Liver (tissue), 9 donors: ENCODE measurements around the gene FCGBP. TPM values are rescaled to one million over a fixed set of nuclear protein-coding genes. Genes with fewer than 3 reads are reported as not detected.

Experiments
- DNase-seq: peaks from one replicate; pipeline ENCODE4 v3.0.0-alpha.2; 2017; ENCODE audit warnings: low spot score
- H3K27ac ChIP-seq, 2 donors: one replicate each; pipeline ENCODE4 v1.7.0; 2013; ENCODE audit warnings: inconsistent platforms in 2 of 2, low read length in 2 of 2, control low read depth in 1 of 2, low read depth in 1 of 2, mild to moderate bottlenecking in 1 of 2
- H3K27me3 ChIP-seq, 4 donors: one replicate each; pipeline versions ENCODE4 v1.6.1 to v1.7.0; 2013; ENCODE audit warnings: low read length in 3 of 4, inconsistent platforms in 1 of 4, mild to moderate bottlenecking in 1 of 4, moderate library complexity in 1 of 4; ENCODE audit not compliant: control insufficient read depth in 4 of 4, insufficient read depth in 4 of 4
- H3K36me3 ChIP-seq, 4 donors: one replicate each; pipeline versions ENCODE4 v1.6.1 to v1.7.0; 2013; ENCODE audit warnings: low read length in 3 of 4, mild to moderate bottlenecking in 3 of 4, low read depth in 1 of 4, moderate library complexity in 1 of 4; ENCODE audit not compliant: control insufficient read depth in 4 of 4, insufficient read depth in 3 of 4
- H3K4me1 ChIP-seq, 4 donors: one replicate each; pipeline versions ENCODE4 v1.6.1 to v1.7.0; 2013; ENCODE audit warnings: low read length in 3 of 4, mild to moderate bottlenecking in 3 of 4, moderate library complexity in 1 of 4; ENCODE audit not compliant: control insufficient read depth in 4 of 4, insufficient read depth in 4 of 4
- H3K4me3 ChIP-seq, 3 donors: one replicate each; pipeline versions ENCODE4 v1.6.1 to v1.7.0; 2013; ENCODE audit warnings: low read length in 3 of 3, control low read depth in 1 of 3, low read depth in 1 of 3, mild to moderate bottlenecking in 1 of 3
- H3K9ac ChIP-seq, 2 donors: one replicate each; pipeline ENCODE4 v1.7.0; 2013; ENCODE audit warnings: low read length in 2 of 2, mild to moderate bottlenecking in 2 of 2, moderate library complexity in 2 of 2, control low read depth in 1 of 2, low read depth in 1 of 2
- H3K9me3 ChIP-seq, 4 donors: one replicate each; pipeline versions ENCODE4 v1.6.1 to v1.7.0; 2013; ENCODE audit warnings: low read length in 3 of 4; ENCODE audit not compliant: control insufficient read depth in 4 of 4
- CTCF ChIP-seq: fragments of 150-350 bp; IDR thresholded peaks from 2 replicates; pipeline ENCODE4 v1.5.1; 2017; ENCODE audit warnings: improper control_type of control experiment, low read depth, low read length; ENCODE audit not compliant: missing input control
- EGR1 ChIP-seq, 2 donors: IDR thresholded peaks; 2 replicates each; pipeline ENCODE4 v1.6.1; 2016 to 2018; ENCODE audit warnings: antibody characterized with exemption in 2 of 2, low read depth in 2 of 2
- FOXA1 ChIP-seq: IDR thresholded peaks from 2 replicates; pipeline ENCODE4 v1.6.1; 2016; ENCODE audit warnings: antibody characterized with exemption
- FOXA2 ChIP-seq: IDR thresholded peaks from 2 replicates; pipeline ENCODE4 v1.6.1; 2016; ENCODE audit warnings: antibody characterized with exemption
- GABPA ChIP-seq, 2 donors: IDR thresholded peaks in 1 of 2; conservative IDR thresholded peaks in 1 of 2; 2 replicates each; pipeline ENCODE4 v1.6.1; 2016; ENCODE audit warnings: antibody characterized with exemption in 2 of 2, mild to moderate bottlenecking in 1 of 2, moderate library complexity in 1 of 2
- HNF4A ChIP-seq, 2 donors: conservative IDR thresholded peaks; 2 replicates each; pipeline ENCODE4 v1.6.1; 2016; ENCODE audit warnings: antibody characterized with exemption in 2 of 2, mild to moderate bottlenecking in 2 of 2
- HNF4G ChIP-seq: IDR thresholded peaks from 2 replicates; pipeline ENCODE4 v1.6.1; 2016; ENCODE audit warnings: antibody characterized with exemption
- JUND ChIP-seq, 2 donors: IDR thresholded peaks; 2 replicates each; pipeline ENCODE4 v1.6.1; 2016; ENCODE audit warnings: antibody characterized with exemption in 2 of 2
- NR2F2 ChIP-seq: IDR thresholded peaks from 2 replicates; pipeline ENCODE4 v1.6.1; 2016; ENCODE audit warnings: antibody characterized with exemption
- RAD21 ChIP-seq, 2 donors: IDR thresholded peaks; 2 replicates each; pipeline ENCODE4 v1.6.1; 2016; ENCODE audit warnings: antibody characterized with exemption in 2 of 2, mild to moderate bottlenecking in 2 of 2
- SP1 ChIP-seq: IDR thresholded peaks from 2 replicates; pipeline ENCODE4 v1.6.1; 2018; ENCODE audit warnings: antibody characterized with exemption, mild to moderate bottlenecking
- TAF1 ChIP-seq: conservative IDR thresholded peaks from 2 replicates; pipeline ENCODE4 v1.6.1; 2016; ENCODE audit warnings: antibody characterized with exemption, mild to moderate bottlenecking
- YY1 ChIP-seq: IDR thresholded peaks from 2 replicates; pipeline ENCODE4 v1.6.1; 2016; ENCODE audit warnings: antibody characterized with exemption, mild to moderate bottlenecking
- WGBS: extraction: QIAGEN DNeasy Blood & Tissue Kit; methylation state at CpG from one replicate; pipeline ENCODE4 v1.1.7; 2013; 5-methylcytosine and 5-hydroxymethylcytosine counted together
- polyA plus RNA-seq, 2 donors: library from polyadenylated mRNA; stranded (reverse) in 1 of 2; unstranded in 1 of 2; fragments of 200-250 nt in 1 of 2; fragments of >200 nt in 1 of 2; fragmentation: Nextera tagmentation in 1 of 2; extraction: Ambion mirVana in 1 of 2; gene quantifications; one replicate each; pipeline versions ENCODE4 v1.2.1 to v1.2.3, GENCODE V29; 2013 to 2015
- total RNA-seq, 2 donors: library from RNA; depleted of rRNA; stranded (reverse); fragments of >200 nt; gene quantifications; one replicate each; pipeline ENCODE4 v1.2.3, GENCODE V29; 2014
- TF ChIP-seq, protein P1 (sequence below): IDR thresholded peaks from 2 replicates; pipeline ENCODE4 v1.6.1; 2016; ENCODE audit warnings: antibody characterized with exemption
- TF ChIP-seq, protein P2 (sequence below): IDR thresholded peaks from 2 replicates; pipeline ENCODE4 v1.6.1; 2016; ENCODE audit warnings: antibody characterized with exemption
- TF ChIP-seq, protein P3 (sequence below): IDR thresholded peaks from 2 replicates; pipeline ENCODE4 v1.6.1; 2016; ENCODE audit warnings: antibody characterized with exemption
- donor health status: healthy.
- donor health status: healthy.
- donor health status: healthy.
- donor health status: healthy.
- donor health status: healthy.

The FCGBP gene
- total and polyA plus RNA-seq, 4 donors: 0.08 to 32.9 (median 0.95) TPM

DNA sequence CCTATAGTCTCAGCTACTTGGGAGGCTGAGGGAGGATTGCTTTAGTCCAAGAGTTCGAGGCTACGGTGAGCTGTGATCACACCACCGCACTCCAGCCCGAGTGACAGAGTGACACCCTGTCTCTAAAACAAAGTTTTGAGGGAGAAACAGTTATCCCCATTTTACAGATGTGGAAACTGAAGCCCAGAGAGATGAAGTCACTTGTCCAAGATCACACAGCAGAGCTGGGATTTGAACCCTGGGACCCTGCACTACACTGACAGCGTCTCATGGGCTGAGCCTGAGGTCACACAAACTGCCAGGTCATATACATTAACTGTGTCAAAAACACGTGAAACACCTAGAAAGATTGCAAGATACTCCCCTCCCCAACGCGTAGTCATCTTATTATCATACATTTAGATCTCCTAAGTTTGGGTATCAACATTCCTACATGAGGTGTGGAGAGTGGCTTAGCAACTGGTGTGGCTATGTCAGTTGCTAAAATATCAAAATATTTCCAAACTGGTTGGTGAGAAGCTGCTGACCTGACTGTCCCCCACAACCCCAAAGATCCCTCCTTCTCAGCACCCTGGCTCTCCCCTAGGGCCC lies 8.2 kb downstream of the FCGBP start:
- Histone ChIP-seq H3K27me3 (no peaks in the 10 kb centered on the region), H3K4me1 (no peaks in the 10 kb centered on the region), H3K9me3 (no peaks in the 10 kb centered on the region), H3K9ac (no peak overlapping the region), H3K36me3 (no peaks in the 10 kb centered on the region), H3K4me3 (no peak overlapping the region), H3K27ac (no peak overlapping the region)
- TF ChIP-seq, protein P1, sequence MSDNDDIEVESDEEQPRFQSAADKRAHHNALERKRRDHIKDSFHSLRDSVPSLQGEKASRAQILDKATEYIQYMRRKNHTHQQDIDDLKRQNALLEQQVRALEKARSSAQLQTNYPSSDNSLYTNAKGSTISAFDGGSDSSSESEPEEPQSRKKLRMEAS: no peak
- no peak for TF ChIP-seq SP1
- TF ChIP-seq FOXA1: no peak
- TF ChIP-seq HNF4G: no peak
- no peak for TF ChIP-seq RAD21 (IDR thresholded peaks at IDR 0.05)
- TF ChIP-seq, protein P2, sequence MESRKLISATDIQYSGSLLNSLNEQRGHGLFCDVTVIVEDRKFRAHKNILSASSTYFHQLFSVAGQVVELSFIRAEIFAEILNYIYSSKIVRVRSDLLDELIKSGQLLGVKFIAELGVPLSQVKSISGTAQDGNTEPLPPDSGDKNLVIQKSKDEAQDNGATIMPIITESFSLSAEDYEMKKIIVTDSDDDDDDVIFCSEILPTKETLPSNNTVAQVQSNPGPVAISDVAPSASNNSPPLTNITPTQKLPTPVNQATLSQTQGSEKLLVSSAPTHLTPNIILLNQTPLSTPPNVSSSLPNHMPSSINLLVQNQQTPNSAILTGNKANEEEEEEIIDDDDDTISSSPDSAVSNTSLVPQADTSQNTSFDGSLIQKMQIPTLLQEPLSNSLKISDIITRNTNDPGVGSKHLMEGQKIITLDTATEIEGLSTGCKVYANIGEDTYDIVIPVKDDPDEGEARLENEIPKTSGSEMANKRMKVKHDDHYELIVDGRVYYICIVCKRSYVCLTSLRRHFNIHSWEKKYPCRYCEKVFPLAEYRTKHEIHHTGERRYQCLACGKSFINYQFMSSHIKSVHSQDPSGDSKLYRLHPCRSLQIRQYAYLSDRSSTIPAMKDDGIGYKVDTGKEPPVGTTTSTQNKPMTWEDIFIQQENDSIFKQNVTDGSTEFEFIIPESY: no peak
- no peak for TF ChIP-seq HNF4A (conservative IDR thresholded peaks at IDR 0.05)
- TF ChIP-seq YY1: no peak
- no peak for DNase-seq
- 95% methylated on average over 8 of the region's 8 CpGs for WGBS

- no peak overlapping the region for H3K9ac ChIP-seq
- WGBS: 85% methylated on average over 5 of the region's 5 CpGs
- H3K9me3 ChIP-seq: no peaks in the 10 kb centered on the region
- no peak overlapping the region for H3K27ac ChIP-seq
- H3K4me3 ChIP-seq: no peak overlapping the region
- no peaks in the 10 kb centered on the region for H3K27me3 ChIP-seq
- no peak for TF ChIP-seq EGR1 (IDR thresholded peaks at IDR 0.05; ENCODE audit: low read depth in 2 of 2)
- no peak for DNase-seq
- no peaks in the 10 kb centered on the region for H3K4me1 ChIP-seq
- H3K36me3 ChIP-seq: no peaks in the 10 kb centered on the region
Observed at GRCh38 chr19:39924952-39925351, 9.5 kb downstream of the FCGBP start.

DNA sequence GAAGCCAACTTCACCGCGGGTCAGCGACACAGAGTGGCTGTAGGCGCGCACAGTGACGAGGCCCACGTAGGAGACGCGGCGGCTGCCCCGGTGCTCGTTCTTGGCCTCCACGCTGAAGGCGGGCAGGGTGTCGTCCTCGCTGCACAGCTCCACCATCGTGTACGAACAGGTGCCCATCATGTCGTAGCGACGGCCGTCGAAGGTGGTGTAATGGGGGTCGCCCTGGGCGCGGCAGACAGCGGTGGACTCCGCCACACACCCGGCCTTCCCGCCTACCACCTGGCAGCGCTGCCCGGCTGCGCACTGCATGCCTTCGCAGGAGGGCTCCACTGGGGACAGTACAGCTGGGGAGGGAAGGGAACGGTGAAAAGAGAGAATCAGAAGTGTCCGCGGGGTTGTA lies 10.0 kb downstream of the FCGBP start:
- Histone ChIP-seq H3K9ac (no peak overlapping the region), H3K36me3 (no peaks in the 10 kb centered on the region), H3K4me3 (no peak overlapping the region), H3K27me3 (no peaks in the 10 kb centered on the region), H3K27ac (no peak overlapping the region), H3K9me3 (peaks cover 0 to 3% (median 0%) of the 10 kb centered on the region in 4 donors), H3K4me1 (no peaks in the 10 kb centered on the region)
- no peak for DNase-seq
- whole genome bisulfite sequencing: 97% methylated on average over 37 of the region's 37 CpGs
- TF ChIP-seq EGR1 (IDR thresholded peaks at IDR 0.05; ENCODE audit: low read depth in 2 of 2) (no peak), YY1 (no peak), HNF4A (conservative IDR thresholded peaks at IDR 0.05) (no peak), TAF1 (no peak), RAD21 (IDR thresholded peaks at IDR 0.05) (no peak), SP1 (no peak), FOXA2 (no peak), CTCF (no peak), GABPA (IDR thresholded peaks at IDR 0.05 in 1 of 2, conservative IDR thresholded peaks at IDR 0.05 in 1 of 2) (no peak), NR2F2 (no peak), JUND (IDR thresholded peaks at IDR 0.05) (no peak)
- TF ChIP-seq, protein P2: no peak
- TF ChIP-seq, protein P3, sequence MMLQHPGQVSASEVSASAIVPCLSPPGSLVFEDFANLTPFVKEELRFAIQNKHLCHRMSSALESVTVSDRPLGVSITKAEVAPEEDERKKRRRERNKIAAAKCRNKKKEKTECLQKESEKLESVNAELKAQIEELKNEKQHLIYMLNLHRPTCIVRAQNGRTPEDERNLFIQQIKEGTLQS: no peak
- TF ChIP-seq, protein P1: no peak
